Hematopoietic multipotent progenitor cell treated with erythropoietin and hydrocortisone succinate and interleukin-3 and kit ligand, for 15 days (in vitro differentiated cells): ENCODE data around the gene CPSF3.

Experiments
- DNase-seq: peaks from one replicate; pipeline ENCODE4 v3.0.0-alpha.2; 2015; ENCODE audit warnings: low spot score

Gene CPSF3

GRCh38 chr2:9423100-9423921 lies at the start of gene CPSF3, which contains the start of gene ITGB1BP1:
CPSF3 (plus strand) TSS chr2:9423654; CDS start chr2:9423774, 120 bp downstream.
ITGB1BP1 (minus strand) TSS chr2:9423528; CDS start chr2:9418697, 4,831 bp downstream.
- peak; percentile 90 for DNase-seq

GRCh38 chr2:9374071-9374730 lies 49.3 kb upstream of the CPSF3 start:
- DNase-seq, result no peak

GRCh38 chr2:9375857-9376428 lies 47.5 kb upstream of the CPSF3 start:
- no peak for DNase-seq

GRCh38 chr2:9377461-9378097 lies 45.9 kb upstream of the CPSF3 start:
- DNase-seq, result no peak

- DNase-seq, result no peak
Observed at GRCh38 chr2:9378433-9379390, 44.7 kb upstream of the CPSF3 start.

- no peak for DNase-seq
Observed at GRCh38 chr2:9379391-9379755, 44.1 kb upstream of the CPSF3 start.

- DNase-seq, result no peak
Observed at GRCh38 chr2:9380702-9381628, 42.5 kb upstream of the CPSF3 start.

GRCh38 chr2:9382604-9383235 lies 40.7 kb upstream of the CPSF3 start:
- DNase-seq, result no peak

- no peak for DNase-seq
Observed at GRCh38 chr2:9384521-9384920, 38.9 kb upstream of the CPSF3 start.

- DNase-seq, result no peak
Observed at GRCh38 chr2:9385841-9386240, 37.6 kb upstream of the CPSF3 start.

GRCh38 chr2:9388199-9388681 lies 35.2 kb upstream of the CPSF3 start:
- no peak for DNase-seq

- no peak for DNase-seq
Observed at GRCh38 chr2:9388950-9389911, 34.2 kb upstream of the CPSF3 start.

- DNase-seq, result no peak
Observed at GRCh38 chr2:9390151-9390850, 33.2 kb upstream of the CPSF3 start.

GRCh38 chr2:9390991-9391390 lies 32.5 kb upstream of the CPSF3 start:
- DNase-seq, result no peak

- no peak for DNase-seq
Observed at GRCh38 chr2:9391961-9392720, 31.3 kb upstream of the CPSF3 start.

- DNase-seq, result no peak
Observed at GRCh38 chr2:9392898-9393765, 30.3 kb upstream of the CPSF3 start.
